ENCODE data around the gene CLINT1. TPM values are rescaled to one million over a fixed set of nuclear protein-coding genes. Genes with fewer than 3 reads are reported as not detected.
"Not testable (repeated sequence)": the region's sequence is repeated elsewhere in the genome, so short reads cannot be mapped to it uniquely, and the experiment has no call there.

The CLINT1 gene
- total and polyA plus RNA-seq, 4 donors = 46.2 to 80.4 (median 54.0) TPM

GRCh38 chr5:157865781-157866180 lies 6.8 kb upstream of the CLINT1 start:
- 79% methylated on average over 2 of the region's 4 CpGs for WGBS (ENCODE audit: insufficient coverage)
- no peaks in the 10 kb centered on the region for H3K36me3 ChIP-seq (ENCODE audit: control insufficient read depth, insufficient read depth, low read length)
- DNase-seq (ENCODE audit: low read depth in 4 of 6, low spot score in 6 of 6) = no peak
- H3K27me3 ChIP-seq (ENCODE audit: control insufficient read depth, insufficient read depth, low read length) = no peaks in the 10 kb centered on the region
- H3K4me1 ChIP-seq (ENCODE audit: control insufficient read depth, insufficient read depth, low read length) = no peaks in the 10 kb centered on the region
- no peak overlapping the region for H3K4me3 ChIP-seq (ENCODE audit: low read depth, low read length)
- no peaks in the 10 kb centered on the region for H3K9me3 ChIP-seq (ENCODE audit: control insufficient read depth, insufficient read depth, low read length)
- H3K27ac ChIP-seq (ENCODE audit: low read depth, low read length) = no peak overlapping the region

GRCh38 chr5:157864067-157864466 lies 5.1 kb upstream of the CLINT1 start:
- Histone ChIP-seq H3K4me3 (ENCODE audit: low read depth, low read length) (no peak overlapping the region), H3K27me3 (ENCODE audit: control insufficient read depth, insufficient read depth, low read length) (no peaks in the 10 kb centered on the region), H3K27ac (ENCODE audit: low read depth, low read length) (no peak overlapping the region), H3K9me3 (ENCODE audit: control insufficient read depth, insufficient read depth, low read length) (no peaks in the 10 kb centered on the region), H3K36me3 (ENCODE audit: control insufficient read depth, insufficient read depth, low read length) (no peaks in the 10 kb centered on the region), H3K4me1 (ENCODE audit: control insufficient read depth, insufficient read depth, low read length) (peaks cover 2% of the 10 kb centered on the region)
- no peak for DNase-seq (ENCODE audit: low read depth in 4 of 6, low spot score in 6 of 6)
- WGBS (ENCODE audit: insufficient coverage) = 73% methylated on average over 4 of the region's 4 CpGs

- H3K4me1 ChIP-seq (ENCODE audit: control insufficient read depth, insufficient read depth, low read length) = peaks cover 6% of the 10 kb centered on the region
- H3K4me3 ChIP-seq (ENCODE audit: low read depth, low read length) = no peak overlapping the region
- DNase-seq (ENCODE audit: low read depth in 4 of 6, low spot score in 6 of 6) = no peak
- H3K27me3 ChIP-seq (ENCODE audit: control insufficient read depth, insufficient read depth, low read length) = no peaks in the 10 kb centered on the region
- no peaks in the 10 kb centered on the region for H3K36me3 ChIP-seq (ENCODE audit: control insufficient read depth, insufficient read depth, low read length)
- 90% methylated on average over 4 of the region's 6 CpGs for WGBS (ENCODE audit: insufficient coverage)
- H3K27ac ChIP-seq (ENCODE audit: low read depth, low read length) = no peak overlapping the region
- H3K9me3 ChIP-seq (ENCODE audit: control insufficient read depth, insufficient read depth, low read length) = no peaks in the 10 kb centered on the region
These were observed 3.4 kb upstream of the CLINT1 start for GRCh38 chr5:157862183-157862851.

DNA sequence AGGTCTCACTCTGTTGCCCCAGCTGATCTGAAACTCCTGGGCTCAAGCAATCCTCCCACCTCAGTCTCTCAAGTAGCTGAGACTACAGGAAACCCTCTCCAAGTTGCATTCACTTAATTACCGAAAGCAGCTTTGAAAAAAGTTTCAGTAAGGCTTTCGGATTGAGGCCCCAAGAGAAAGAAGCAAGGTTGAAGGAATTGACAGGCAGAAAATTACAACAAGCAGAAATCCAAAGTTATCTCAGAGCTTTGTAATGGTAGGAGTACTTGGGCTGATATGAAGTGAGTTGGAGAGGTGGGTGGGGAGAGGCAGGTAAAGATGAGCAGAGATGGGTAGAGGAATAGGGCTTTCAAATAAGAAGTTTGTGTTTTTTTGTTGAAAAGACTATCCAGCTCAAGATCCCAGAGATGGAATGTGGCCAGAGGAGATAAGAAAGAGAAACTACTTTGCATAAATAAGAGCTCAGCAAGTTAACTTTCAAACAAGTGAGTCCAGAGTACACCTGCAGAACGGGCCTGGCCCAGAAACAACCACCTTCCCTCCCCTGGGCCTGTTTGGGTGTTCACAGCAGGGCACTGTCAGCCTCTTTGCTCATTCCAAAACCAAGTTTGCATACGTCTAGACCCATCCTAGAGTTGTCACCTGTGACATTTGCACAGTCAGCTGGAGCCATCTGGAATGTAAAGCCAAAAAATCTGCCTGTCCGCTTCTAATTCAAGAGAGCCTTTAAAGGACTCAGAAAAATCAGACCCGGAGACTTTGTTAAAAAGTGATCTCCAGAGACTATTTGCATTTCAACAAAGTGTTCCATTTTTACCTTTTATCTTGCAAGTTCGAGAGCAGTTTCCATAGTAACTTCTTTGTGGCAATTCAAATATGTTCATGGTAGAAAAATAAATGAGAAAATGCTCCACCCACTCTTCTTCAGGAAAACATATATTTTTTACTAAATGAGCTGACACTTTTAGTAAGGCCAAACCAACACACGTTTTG lies 2.2 kb upstream of the CLINT1 start:
- H3K36me3 ChIP-seq (ENCODE audit: control insufficient read depth, insufficient read depth, low read length) = no peaks in the 10 kb centered on the region
- H3K9me3 ChIP-seq (ENCODE audit: control insufficient read depth, insufficient read depth, low read length) = no peaks in the 10 kb centered on the region
- no peak for DNase-seq (ENCODE audit: low read depth in 4 of 6, low spot score in 6 of 6)
- H3K4me3 ChIP-seq (ENCODE audit: low read depth, low read length) = no peak overlapping the region
- peaks cover 6% of the 10 kb centered on the region for H3K4me1 ChIP-seq (ENCODE audit: control insufficient read depth, insufficient read depth, low read length)
- no peaks in the 10 kb centered on the region for H3K27me3 ChIP-seq (ENCODE audit: control insufficient read depth, insufficient read depth, low read length)
- H3K27ac ChIP-seq (ENCODE audit: low read depth, low read length) = no peak overlapping the region
- WGBS (ENCODE audit: insufficient coverage) = 54% methylated on average over 6 of the region's 8 CpGs

DNA sequence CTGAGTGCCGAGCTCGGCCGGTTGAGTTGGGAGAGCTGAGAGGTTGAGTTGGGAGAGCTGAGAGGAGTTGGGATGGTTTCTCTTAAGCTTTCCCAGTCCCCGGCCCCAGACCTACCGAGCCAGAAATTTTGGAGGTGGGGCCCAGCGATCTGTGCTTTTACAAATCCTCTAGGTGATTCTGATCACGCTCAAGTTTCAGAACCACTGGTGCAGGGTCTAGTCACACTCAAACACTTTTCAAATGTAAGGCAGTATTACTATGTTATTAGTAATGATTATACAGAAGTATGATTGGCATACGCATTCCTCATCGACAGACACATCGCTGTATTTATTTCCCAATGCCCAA lies 256 bp upstream of the CLINT1 start:
- no peaks in the 10 kb centered on the region for H3K9me3 ChIP-seq (ENCODE audit: control insufficient read depth, insufficient read depth, low read length)
- DNase-seq (ENCODE audit: low read depth in 4 of 6, low spot score in 6 of 6) = no peak
- WGBS (ENCODE audit: insufficient coverage) = 3% methylated on average over 5 of the region's 10 CpGs
- H3K27me3 ChIP-seq (ENCODE audit: control insufficient read depth, insufficient read depth, low read length) = no peaks in the 10 kb centered on the region
- no peaks in the 10 kb centered on the region for H3K36me3 ChIP-seq (ENCODE audit: control insufficient read depth, insufficient read depth, low read length)
- peaks cover 6% of the 10 kb centered on the region for H3K4me1 ChIP-seq (ENCODE audit: control insufficient read depth, insufficient read depth, low read length)
- peak overlapping the region; percentile 92 for H3K4me3 ChIP-seq (ENCODE audit: low read depth, low read length)
- H3K27ac ChIP-seq (ENCODE audit: low read depth, low read length) = no peak overlapping the region

DNA sequence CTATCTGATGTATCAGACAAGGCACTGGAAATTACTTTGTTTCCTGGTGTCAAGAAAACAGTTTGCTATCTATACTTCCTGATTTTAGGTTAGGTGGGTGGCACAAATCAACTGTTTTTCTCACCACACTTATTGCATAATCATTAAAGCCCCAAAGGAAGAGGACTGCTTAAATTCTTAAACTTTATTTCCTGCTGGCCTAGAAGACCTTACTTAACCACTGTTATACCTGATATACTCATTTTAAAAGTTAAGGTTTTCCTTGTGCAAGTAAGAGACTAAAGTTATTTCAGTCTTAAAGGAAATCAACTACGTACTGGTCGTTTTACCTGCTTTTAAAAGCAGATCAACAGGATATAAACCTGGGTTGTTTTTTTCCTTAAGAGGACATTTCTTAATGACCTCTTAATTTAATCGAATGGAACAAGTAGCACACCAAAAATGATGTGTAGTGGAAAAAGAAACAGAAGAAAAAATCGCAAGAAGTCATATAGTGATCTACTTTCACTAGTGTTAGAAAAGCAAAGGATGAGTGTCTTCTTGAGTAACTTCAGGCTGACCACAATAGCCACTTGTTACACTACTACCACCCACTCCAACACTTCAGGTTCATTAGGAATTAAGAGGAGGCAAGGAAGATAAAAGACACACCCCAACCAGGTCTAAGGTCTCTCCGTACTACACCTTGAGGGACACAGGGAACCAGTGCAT lies 974 bp downstream of the CLINT1 start:
- no peaks in the 10 kb centered on the region for H3K27me3 ChIP-seq (ENCODE audit: control insufficient read depth, insufficient read depth, low read length)
- peak overlapping the region; percentile 70 for H3K27ac ChIP-seq (ENCODE audit: low read depth, low read length)
- H3K4me1 ChIP-seq (ENCODE audit: control insufficient read depth, insufficient read depth, low read length) = peaks cover 6% of the 10 kb centered on the region
- WGBS (ENCODE audit: insufficient coverage) = 0% methylated on average over 1 of the region's 5 CpGs
- peak overlapping the region; percentile 92 for H3K4me3 ChIP-seq (ENCODE audit: low read depth, low read length)
- no peaks in the 10 kb centered on the region for H3K36me3 ChIP-seq (ENCODE audit: control insufficient read depth, insufficient read depth, low read length)
- no peaks in the 10 kb centered on the region for H3K9me3 ChIP-seq (ENCODE audit: control insufficient read depth, insufficient read depth, low read length)
- peak in 1 of 6 donors; percentile 6 for DNase-seq (ENCODE audit: low read depth in 4 of 6, low spot score in 6 of 6)

GRCh38 chr5:157855404-157855994 lies 3.4 kb downstream of the CLINT1 start:
- Histone ChIP-seq H3K36me3 (ENCODE audit: control insufficient read depth, insufficient read depth, low read length) (no peaks in the 10 kb centered on the region), H3K27me3 (ENCODE audit: control insufficient read depth, insufficient read depth, low read length) (no peaks in the 10 kb centered on the region), H3K4me3 (ENCODE audit: low read depth, low read length) (no peak overlapping the region), H3K27ac (ENCODE audit: low read depth, low read length) (no peak overlapping the region), H3K9me3 (ENCODE audit: control insufficient read depth, insufficient read depth, low read length) (no peaks in the 10 kb centered on the region), H3K4me1 (ENCODE audit: control insufficient read depth, insufficient read depth, low read length) (peaks cover 6% of the 10 kb centered on the region)
- WGBS (ENCODE audit: insufficient coverage) = 74% methylated on average over 6 of the region's 10 CpGs
- DNase-seq (ENCODE audit: low read depth in 4 of 6, low spot score in 6 of 6) = peak in 4 of 6 donors; percentile 3 to 80 (median 42)

DNA sequence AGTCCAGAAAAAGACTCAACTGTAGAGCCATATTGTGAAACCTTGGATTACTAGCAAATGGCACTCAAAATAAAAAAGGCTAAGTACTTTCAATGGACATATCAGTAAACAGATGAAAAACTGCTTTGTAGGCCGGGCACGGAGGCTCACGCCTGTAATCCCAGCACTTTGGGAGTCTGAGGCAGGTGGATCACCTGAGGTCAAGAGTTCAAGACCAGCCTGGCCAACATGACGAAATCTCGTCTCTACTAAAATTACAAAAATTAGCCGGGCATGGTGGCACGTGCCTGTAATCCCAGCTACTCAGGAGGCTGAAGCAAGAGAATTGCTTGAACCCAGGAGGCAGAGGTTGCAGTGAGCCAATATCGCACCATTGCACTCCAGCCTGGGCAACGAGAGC lies 5.6 kb downstream of the CLINT1 start:
- 93% methylated on average over 3 of the region's 9 CpGs for WGBS (ENCODE audit: insufficient coverage)
- not testable (repeated sequence) for H3K4me1 ChIP-seq (ENCODE audit: control insufficient read depth, insufficient read depth, low read length)

GRCh38 chr5:157845914-157846598 lies 12.9 kb downstream of the CLINT1 start:
- no peak for DNase-seq (ENCODE audit: low read depth in 4 of 6, low spot score in 6 of 6)
- no peak overlapping the region for H3K27ac ChIP-seq (ENCODE audit: low read depth, low read length)
- WGBS (ENCODE audit: insufficient coverage) = 100% methylated on average over 1 of the region's 3 CpGs
- no peaks in the 10 kb centered on the region for H3K27me3 ChIP-seq (ENCODE audit: control insufficient read depth, insufficient read depth, low read length)
- H3K4me1 ChIP-seq (ENCODE audit: control insufficient read depth, insufficient read depth, low read length) = no peaks in the 10 kb centered on the region
- peaks cover 3% of the 10 kb centered on the region for H3K36me3 ChIP-seq (ENCODE audit: control insufficient read depth, insufficient read depth, low read length)
- no peak overlapping the region for H3K4me3 ChIP-seq (ENCODE audit: low read depth, low read length)
- H3K9me3 ChIP-seq (ENCODE audit: control insufficient read depth, insufficient read depth, low read length) = peaks cover 7% of the 10 kb centered on the region

More for the DNA sequence above, 5.6 kb downstream of the CLINT1 start:
- H3K36me3 ChIP-seq (ENCODE audit: control insufficient read depth, insufficient read depth, low read length); H3K4me3 ChIP-seq (ENCODE audit: low read depth, low read length); DNase-seq (ENCODE audit: low read depth in 4 of 6, low spot score in 6 of 6); H3K27ac ChIP-seq (ENCODE audit: low read depth, low read length); H3K27me3 ChIP-seq (ENCODE audit: control insufficient read depth, insufficient read depth, low read length); H3K9me3 ChIP-seq (ENCODE audit: control insufficient read depth, insufficient read depth, low read length): not testable (repeated sequence)

Measured in spinal cord (tissue), 10 donors.